Ascending aorta (tissue), 2 donors: ENCODE data around the gene DNAJC6. TPM values are rescaled to one million over a fixed set of nuclear protein-coding genes. Genes with fewer than 3 reads are reported as not detected.

Experiments used
- DNase-seq, 2 donors: peaks; one replicate each; pipeline ENCODE4 v3.0.0-alpha.2; 2019; ENCODE audit warnings: low spot score in 2 of 2
- H3K27ac ChIP-seq, 2 donors: fragments of 200-600 bp; sonication (generic); one replicate each; pipeline ENCODE4 v1.5.1; 2016 to 2017; ENCODE audit warnings: mild to moderate bottlenecking in 1 of 2
- H3K27me3 ChIP-seq: fragments of 200-600 bp; sonication (generic); one replicate; pipeline ENCODE4 v1.5.1; 2017
- H3K36me3 ChIP-seq, 2 donors: fragments of 200-600 bp; sonication (generic); one replicate each; pipeline ENCODE4 v1.5.1; 2016
- H3K4me1 ChIP-seq, 2 donors: fragments of 200-600 bp; sonication (generic); one replicate each; pipeline ENCODE4 v1.5.1; 2016 to 2017; ENCODE audit warnings: mild to moderate bottlenecking in 1 of 2
- H3K4me3 ChIP-seq, 2 donors: fragments of 200-600 bp; sonication (generic); one replicate each; pipeline ENCODE4 v1.5.1; 2016 to 2017; ENCODE audit warnings: mild to moderate bottlenecking in 1 of 2
- H3K9me3 ChIP-seq, 2 donors: fragments of 200-600 bp; sonication (generic); one replicate each; pipeline ENCODE4 v1.5.1; 2016
- intact Hi-C: fragments of 100-400 bp; cut with DNase I; formaldehyde crosslinking; loops from one replicate; pipeline ENCODE4 v1.15.1; 2023
- total RNA-seq: library from RNA; depleted of rRNA; stranded (reverse); fragments of >200 nt; gene quantifications from one replicate; pipeline ENCODE4 v1.1.0, GENCODE V29; 2016
- TF ChIP-seq, protein P1 (sequence below), 3 experiments: fragments of 200-600 bp in 2 of 3; fragments of 450-650 bp in 1 of 3; sonication (generic) in 2 of 3; IDR thresholded peaks; one replicate each; pipeline ENCODE4 v1.5.1; 2016 to 2019; ENCODE audit warnings: antibody characterized with exemption in 3 of 3, mild to moderate bottlenecking in 1 of 3, moderate library complexity in 1 of 3

Gene DNAJC6
- total RNA-seq, 1 donor from 2014 or later = 0.21 TPM

GRCh38 chr1:65398083-65398482 lies 88.7 kb downstream of the DNAJC6 start:
- no peaks in the 10 kb centered on the region for H3K4me1 ChIP-seq
- DNase-seq = no peak
- intact Hi-C loops = no loop called here
- TF ChIP-seq, protein P1, sequence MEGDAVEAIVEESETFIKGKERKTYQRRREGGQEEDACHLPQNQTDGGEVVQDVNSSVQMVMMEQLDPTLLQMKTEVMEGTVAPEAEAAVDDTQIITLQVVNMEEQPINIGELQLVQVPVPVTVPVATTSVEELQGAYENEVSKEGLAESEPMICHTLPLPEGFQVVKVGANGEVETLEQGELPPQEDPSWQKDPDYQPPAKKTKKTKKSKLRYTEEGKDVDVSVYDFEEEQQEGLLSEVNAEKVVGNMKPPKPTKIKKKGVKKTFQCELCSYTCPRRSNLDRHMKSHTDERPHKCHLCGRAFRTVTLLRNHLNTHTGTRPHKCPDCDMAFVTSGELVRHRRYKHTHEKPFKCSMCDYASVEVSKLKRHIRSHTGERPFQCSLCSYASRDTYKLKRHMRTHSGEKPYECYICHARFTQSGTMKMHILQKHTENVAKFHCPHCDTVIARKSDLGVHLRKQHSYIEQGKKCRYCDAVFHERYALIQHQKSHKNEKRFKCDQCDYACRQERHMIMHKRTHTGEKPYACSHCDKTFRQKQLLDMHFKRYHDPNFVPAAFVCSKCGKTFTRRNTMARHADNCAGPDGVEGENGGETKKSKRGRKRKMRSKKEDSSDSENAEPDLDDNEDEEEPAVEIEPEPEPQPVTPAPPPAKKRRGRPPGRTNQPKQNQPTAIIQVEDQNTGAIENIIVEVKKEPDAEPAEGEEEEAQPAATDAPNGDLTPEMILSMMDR (IDR thresholded peaks at IDR 0.05) = no peak
- no peaks in the 10 kb centered on the region for H3K9me3 ChIP-seq
- H3K27ac ChIP-seq = no peak overlapping the region
- no peak overlapping the region for H3K4me3 ChIP-seq
- H3K27me3 ChIP-seq = no peaks in the 10 kb centered on the region
- H3K36me3 ChIP-seq = peaks cover 4 to 5% of the 10 kb centered on the region in 2 donors

DNA sequence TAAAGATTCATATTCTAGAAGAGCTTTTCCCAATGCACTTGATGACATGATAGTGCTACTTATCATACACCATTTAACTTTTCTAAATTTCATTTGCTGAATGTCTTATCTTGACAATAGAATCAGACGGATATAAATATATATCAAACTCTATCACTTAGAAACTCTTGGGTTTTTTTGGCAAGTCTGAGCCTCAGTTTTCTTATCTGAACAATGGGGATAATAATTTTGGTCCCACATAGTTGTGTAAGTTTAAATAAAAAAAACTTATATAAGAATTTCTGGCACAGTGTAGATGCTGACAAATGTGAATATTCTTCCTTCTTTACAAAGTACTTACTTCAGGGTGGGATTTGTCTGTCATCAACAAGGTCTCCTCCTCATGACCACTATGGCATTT lies 89.7 kb downstream of the DNAJC6 start:
- intact Hi-C loops = no loop called here

GRCh38 chr1:65401612-65402011 lies 92.3 kb downstream of the DNAJC6 start:
- Histone ChIP-seq H3K27me3 (no peaks in the 10 kb centered on the region), H3K4me1 (no peaks in the 10 kb centered on the region), H3K27ac (no peak overlapping the region), H3K4me3 (no peak overlapping the region), H3K36me3 (peaks cover 0 to 4% of the 10 kb centered on the region in 2 donors), H3K9me3 (no peaks in the 10 kb centered on the region)
- TF ChIP-seq, protein P1 (IDR thresholded peaks at IDR 0.05) = no peak
- no peak for DNase-seq
- intact Hi-C loops = no loop called here

More for the DNA sequence above, 89.7 kb downstream of the DNAJC6 start:
- TF ChIP-seq, protein P1 (IDR thresholded peaks at IDR 0.05) = no peak
- Histone ChIP-seq H3K27ac (no peak overlapping the region), H3K4me3 (no peak overlapping the region), H3K4me1 (no peaks in the 10 kb centered on the region), H3K27me3 (no peaks in the 10 kb centered on the region), H3K9me3 (no peaks in the 10 kb centered on the region), H3K36me3 (peaks cover 4 to 5% of the 10 kb centered on the region in 2 donors)
- no peak for DNase-seq

GRCh38 chr1:65404941-65405340 lies 95.6 kb downstream of the DNAJC6 start:
- no peak overlapping the region for H3K4me3 ChIP-seq
- TF ChIP-seq, protein P1 (IDR thresholded peaks at IDR 0.05) = no peak
- DNase-seq = no peak
- intact Hi-C loops = no loop called here
- H3K27ac ChIP-seq = no peak overlapping the region
- no peaks in the 10 kb centered on the region for H3K27me3 ChIP-seq
- peaks cover 0 to 4% of the 10 kb centered on the region in 2 donors for H3K36me3 ChIP-seq
- no peaks in the 10 kb centered on the region for H3K4me1 ChIP-seq
- H3K9me3 ChIP-seq = no peaks in the 10 kb centered on the region

DNA sequence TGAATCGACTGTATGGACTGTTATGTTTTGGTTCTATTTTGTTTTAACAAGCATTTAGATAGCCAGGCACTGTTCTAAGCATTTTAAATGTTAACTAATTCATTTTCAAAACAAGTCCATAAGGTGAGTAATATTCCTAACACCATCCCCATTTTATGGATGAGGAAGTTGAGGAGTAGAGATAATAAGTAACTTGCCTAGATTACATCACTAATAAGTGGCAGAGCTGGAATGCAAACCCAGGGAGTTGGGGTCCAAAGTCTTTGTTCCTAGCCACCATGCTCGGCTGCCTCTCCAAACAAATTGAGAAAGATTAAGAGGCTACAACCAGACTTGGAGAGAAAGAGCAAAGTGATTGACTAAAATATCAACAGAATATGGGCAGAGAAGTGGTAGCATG lies 98.5 kb downstream of the DNAJC6 start:
- intact Hi-C loops = no loop called here
- H3K27ac ChIP-seq = no peak overlapping the region
- no peaks in the 10 kb centered on the region for H3K36me3 ChIP-seq
- DNase-seq = no peak
- H3K9me3 ChIP-seq = no peaks in the 10 kb centered on the region
- H3K4me1 ChIP-seq = no peaks in the 10 kb centered on the region
- no peak overlapping the region for H3K4me3 ChIP-seq
- no peaks in the 10 kb centered on the region for H3K27me3 ChIP-seq
- TF ChIP-seq, protein P1 (IDR thresholded peaks at IDR 0.05) = no peak

GRCh38 chr1:65409314-65409713 lies 100.0 kb downstream of the DNAJC6 start:
- DNase-seq = no peak
- no peak overlapping the region for H3K27ac ChIP-seq
- intact Hi-C loops = no loop called here
- H3K4me1 ChIP-seq = no peaks in the 10 kb centered on the region
- no peaks in the 10 kb centered on the region for H3K9me3 ChIP-seq
- no peaks in the 10 kb centered on the region for H3K27me3 ChIP-seq
- TF ChIP-seq, protein P1 (IDR thresholded peaks at IDR 0.05) = no peak
- no peaks in the 10 kb centered on the region for H3K36me3 ChIP-seq
- H3K4me3 ChIP-seq = no peak overlapping the region
